Subcutaneous adipose tissue (tissue), 4 donors: ENCODE measurements around the gene COL11A2. TPM values are rescaled to one million over a fixed set of nuclear protein-coding genes. Genes with fewer than 3 reads are reported as not detected.

Experiments used
- CTCF ChIP-seq: fragments of 450-650 bp; IDR thresholded peaks from one replicate; pipeline ENCODE4 v1.5.1; 2016; ENCODE audit warnings: low read depth, mild to moderate bottlenecking, control low read depth, antibody characterized with exemption, moderate library complexity
- total RNA-seq, 4 donors: library from RNA; depleted of rRNA; stranded (reverse); fragments of >200 nt; gene quantifications; one replicate each; pipeline ENCODE4 v1.1.0, GENCODE V29; 2016

The COL11A2 gene
- total RNA-seq, 4 donors from 2014 or later: 0.17 to 0.75 (median 0.66) TPM; not detected in 1

GRCh38 chr6:33173535-33174180, 18.6 kb downstream of the COL11A2 start:
- TF ChIP-seq CTCF: no peak

DNA sequence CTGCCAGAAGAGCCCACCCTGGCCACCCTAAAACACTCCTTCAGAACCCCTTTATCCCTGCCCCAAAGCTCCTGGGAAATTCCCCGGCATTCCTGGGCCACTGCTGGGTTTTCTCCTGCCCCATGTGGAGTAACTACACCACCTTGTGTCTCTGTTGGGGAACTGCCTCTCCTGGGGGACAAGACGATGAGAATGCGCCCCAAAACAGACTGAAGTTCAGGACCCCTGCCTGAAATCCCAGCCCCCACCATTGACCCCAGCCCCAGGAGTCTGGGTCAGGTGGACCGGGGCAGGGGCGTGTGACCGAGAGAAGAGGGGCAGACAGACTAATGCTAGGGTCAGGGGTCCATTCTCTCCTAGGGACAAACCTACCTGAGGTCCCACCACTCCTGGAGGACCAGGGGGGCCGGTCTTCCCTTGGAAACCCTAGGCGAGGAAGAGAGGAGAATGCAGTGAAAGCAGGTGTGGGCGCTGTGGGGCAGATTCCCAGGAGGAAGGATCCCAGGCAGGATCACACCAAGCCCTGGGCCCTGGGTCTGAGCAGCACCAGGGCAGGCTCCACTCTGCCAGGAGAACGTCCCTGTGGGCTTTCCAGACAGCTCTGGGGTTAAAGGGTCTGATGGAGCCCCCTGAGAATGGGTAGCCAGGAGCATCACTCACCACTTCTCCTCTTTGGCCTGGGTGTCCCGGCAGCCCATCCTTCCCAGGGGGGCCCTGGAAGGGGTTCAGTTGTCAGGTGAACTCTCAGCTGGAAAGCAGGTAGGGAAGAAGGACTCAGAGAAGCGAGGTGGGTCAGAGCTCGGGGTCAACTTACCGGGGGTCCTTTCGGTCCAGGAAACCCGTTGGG, 19.4 kb downstream of the COL11A2 start:
- no peak for TF ChIP-seq CTCF

DNA sequence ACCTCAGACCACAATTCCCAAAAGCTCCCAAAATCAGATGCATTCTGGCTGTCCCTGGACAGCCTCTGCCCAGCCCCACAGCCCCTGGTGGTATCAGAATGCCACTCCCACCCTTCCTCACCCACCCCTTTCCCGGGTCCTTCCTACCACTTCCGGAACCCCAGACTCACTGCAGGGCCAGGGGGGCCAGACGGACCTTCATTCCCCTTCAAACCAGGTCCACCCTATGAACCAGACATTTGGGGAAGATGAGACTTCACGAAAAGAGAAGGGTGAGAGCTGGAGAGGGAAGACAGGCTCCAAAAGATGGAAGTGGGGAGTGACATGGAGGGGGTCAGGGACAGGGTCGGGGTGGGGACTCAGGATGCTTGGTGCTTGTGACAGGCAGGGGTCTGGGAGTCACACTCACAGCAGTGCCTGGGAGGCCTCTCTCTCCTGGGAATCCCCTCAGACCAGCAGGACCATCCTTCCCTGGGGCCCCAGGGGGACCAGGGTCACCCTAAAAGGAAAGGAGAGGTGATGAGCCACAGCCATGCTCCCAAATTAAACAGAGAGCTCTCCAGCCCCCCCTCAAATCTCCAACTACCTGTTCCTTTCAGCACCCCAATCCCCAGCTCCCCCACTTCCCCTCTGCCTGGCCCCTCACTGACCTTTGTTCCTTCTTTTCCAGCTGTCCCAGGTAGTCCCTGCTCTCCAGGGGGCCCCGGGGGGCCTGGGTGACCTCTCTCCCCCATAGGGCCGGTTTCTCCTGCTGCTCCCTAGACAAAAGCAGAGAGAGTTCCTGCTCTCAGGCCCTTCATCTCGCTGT, 20.2 kb downstream of the COL11A2 start:
- no peak for TF ChIP-seq CTCF

GRCh38 chr6:33171016-33171879, 21.0 kb downstream of the COL11A2 start:
- TF ChIP-seq CTCF: no peak

DNA sequence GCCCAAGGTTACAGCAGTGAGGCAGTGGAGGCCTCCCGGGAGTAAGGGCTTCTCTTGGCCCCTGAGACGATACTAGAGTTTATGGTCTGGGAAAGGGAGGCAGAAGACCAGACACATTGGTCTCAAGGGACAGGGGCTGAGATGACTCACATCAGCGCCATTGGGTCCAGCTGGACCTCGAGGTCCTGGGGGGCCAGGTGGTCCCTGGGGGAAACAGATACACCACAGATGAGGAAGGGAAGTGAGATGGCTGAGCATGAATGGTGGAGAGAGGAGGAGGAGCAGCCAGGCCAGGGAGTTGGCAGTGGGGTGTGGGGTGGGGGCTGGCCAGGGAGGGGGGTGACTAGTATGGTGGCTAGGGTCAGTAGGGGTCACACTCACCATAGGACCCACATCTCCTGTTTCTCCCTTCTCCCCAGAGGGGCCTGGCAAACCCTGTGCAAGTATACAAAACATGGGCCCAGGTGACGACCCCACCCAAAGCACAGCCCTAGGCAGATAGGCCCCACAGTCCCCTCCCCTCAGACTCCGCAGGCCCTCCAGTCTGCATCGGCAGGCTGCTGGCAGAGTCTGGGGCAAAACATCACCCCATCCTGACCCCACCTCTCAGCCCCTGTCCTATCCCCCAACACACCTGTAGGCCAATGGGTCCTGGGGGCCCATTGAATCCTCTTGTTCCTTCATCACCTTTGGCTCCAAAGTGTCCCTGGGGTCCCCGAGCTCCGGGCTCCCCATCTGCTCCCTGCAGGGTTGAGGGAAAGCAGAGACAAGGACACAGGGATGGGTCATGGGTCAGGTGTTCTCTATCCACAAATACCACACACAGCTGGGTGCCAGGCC, 21.9 kb downstream of the COL11A2 start:
- TF ChIP-seq CTCF: no peak

- no peak for TF ChIP-seq CTCF
Measured at GRCh38 chr6:33169291-33170175, 22.7 kb downstream of the COL11A2 start.
